ENCODE measurements around the gene SERPINA12. TPM values are rescaled to one million over a fixed set of nuclear protein-coding genes. Genes with fewer than 3 reads are reported as not detected.
A peak's percentile ranks its signal among the peaks of the same experiment; 100 is the strongest.

The SERPINA12 gene
- total RNA-seq, 1 donor from 2014 or later: not detected

GRCh38 chr14:94473666-94474410 is 35.4 kb downstream of the SERPINA12 start:
- FAIRE-seq (no peak), DNase-seq (ENCODE audit: low read depth) (no peak)
- H3K4me3 Mint-ChIP-seq (ENCODE audit: unreplicated experiment): no peak overlapping the region
- TF ChIP-seq CTCF (IDR thresholded peaks at IDR 0.05; ENCODE audit: insufficient read depth, low read depth, low read length): no peak
- TF ChIP-seq EZH2 (IDR thresholded peaks at IDR 0.05; ENCODE audit: insufficient read depth, low read length): no peak
- Histone ChIP-seq H3K27me3 (ENCODE audit: insufficient read depth, low read length) (no peaks in the 10 kb centered on the region), H3K4me1 (ENCODE audit: insufficient read depth, low read length) (peaks cover 31% of the 10 kb centered on the region), H3K36me3 (ENCODE audit: insufficient read depth, low read length) (no peaks in the 10 kb centered on the region), H3K9ac (ENCODE audit: low read length) (peak overlapping the region; percentile 72), H3K27ac (ENCODE audit: low read depth, low read length) (peak overlapping the region; percentile 83), H3K9me3 (ENCODE audit: insufficient read depth, low read depth, low read length) (peaks cover 1% of the 10 kb centered on the region), H3K4me3 (ENCODE audit: insufficient read depth, low read depth, low read length) (no peak overlapping the region), H4K20me1 (ENCODE audit: insufficient read depth, low read length) (no peaks in the 10 kb centered on the region), H3K4me2 (ENCODE audit: low read length) (peak overlapping the region; percentile 47), H2AFZ (ENCODE audit: low read depth, low read length) (no peak overlapping the region), H3K79me2 (ENCODE audit: insufficient read depth, low read length) (no peaks in the 10 kb centered on the region)
- H3K9me3 Mint-ChIP-seq (ENCODE audit: unreplicated experiment): peaks cover 12% of the 10 kb centered on the region
- no peaks in the 10 kb centered on the region for H3K36me3 Mint-ChIP-seq (ENCODE audit: low read depth, unreplicated experiment)
- no peaks in the 10 kb centered on the region for H3K4me1 Mint-ChIP-seq (ENCODE audit: low read depth, unreplicated experiment)
- no peak overlapping the region for H3K27ac Mint-ChIP-seq (ENCODE audit: unreplicated experiment)
- peaks cover 25% of the 10 kb centered on the region for H3K27me3 Mint-ChIP-seq (ENCODE audit: low read depth, unreplicated experiment)

- H3K36me3 Mint-ChIP-seq (ENCODE audit: low read depth, unreplicated experiment): no peaks in the 10 kb centered on the region
- TF ChIP-seq CTCF (IDR thresholded peaks at IDR 0.05; ENCODE audit: insufficient read depth, low read depth, low read length) (no peak), EZH2 (IDR thresholded peaks at IDR 0.05; ENCODE audit: insufficient read depth, low read length) (no peak)
- H3K4me3 ChIP-seq (ENCODE audit: insufficient read depth, low read depth, low read length): no peak overlapping the region
- FAIRE-seq: no peak
- no peaks in the 10 kb centered on the region for H4K20me1 ChIP-seq (ENCODE audit: insufficient read depth, low read length)
- H3K9me3 ChIP-seq (ENCODE audit: insufficient read depth, low read depth, low read length): no peaks in the 10 kb centered on the region
- H3K4me1 Mint-ChIP-seq (ENCODE audit: low read depth, unreplicated experiment): no peaks in the 10 kb centered on the region
- H3K9ac ChIP-seq (ENCODE audit: low read length): no peak overlapping the region
- peaks cover 31% of the 10 kb centered on the region for H3K27me3 Mint-ChIP-seq (ENCODE audit: low read depth, unreplicated experiment)
- no peak overlapping the region for H2AFZ ChIP-seq (ENCODE audit: low read depth, low read length)
- no peak overlapping the region for H3K4me2 ChIP-seq (ENCODE audit: low read length)
- peaks cover 31% of the 10 kb centered on the region for H3K4me1 ChIP-seq (ENCODE audit: insufficient read depth, low read length)
- H3K36me3 ChIP-seq (ENCODE audit: insufficient read depth, low read length): no peaks in the 10 kb centered on the region
- H3K27ac Mint-ChIP-seq (ENCODE audit: unreplicated experiment): no peak overlapping the region
- no peak overlapping the region for H3K4me3 Mint-ChIP-seq (ENCODE audit: unreplicated experiment)
- H3K27ac ChIP-seq (ENCODE audit: low read depth, low read length): no peak overlapping the region
- H3K79me2 ChIP-seq (ENCODE audit: insufficient read depth, low read length): no peaks in the 10 kb centered on the region
- H3K27me3 ChIP-seq (ENCODE audit: insufficient read depth, low read length): no peaks in the 10 kb centered on the region
- DNase-seq (ENCODE audit: low read depth): no peak
- H3K9me3 Mint-ChIP-seq (ENCODE audit: unreplicated experiment): peaks cover 7% of the 10 kb centered on the region
These were observed 36.4 kb downstream of the SERPINA12 start for GRCh38 chr14:94472842-94473241.

GRCh38 chr14:94471045-94471444 is 38.2 kb downstream of the SERPINA12 start:
- Histone ChIP-seq H3K36me3 (ENCODE audit: insufficient read depth, low read length) (no peaks in the 10 kb centered on the region), H3K79me2 (ENCODE audit: insufficient read depth, low read length) (no peaks in the 10 kb centered on the region), H3K4me3 (ENCODE audit: insufficient read depth, low read depth, low read length) (no peak overlapping the region), H4K20me1 (ENCODE audit: insufficient read depth, low read length) (no peaks in the 10 kb centered on the region), H3K4me1 (ENCODE audit: insufficient read depth, low read length) (peaks cover 25% of the 10 kb centered on the region), H3K9me3 (ENCODE audit: insufficient read depth, low read depth, low read length) (peaks cover 1% of the 10 kb centered on the region), H3K4me2 (ENCODE audit: low read length) (no peak overlapping the region), H3K27me3 (ENCODE audit: insufficient read depth, low read length) (peaks cover 2% of the 10 kb centered on the region), H3K27ac (ENCODE audit: low read depth, low read length) (no peak overlapping the region), H3K9ac (ENCODE audit: low read length) (no peak overlapping the region), H2AFZ (ENCODE audit: low read depth, low read length) (no peak overlapping the region)
- no peak overlapping the region for H3K27ac Mint-ChIP-seq (ENCODE audit: unreplicated experiment)
- no peak for TF ChIP-seq CTCF (IDR thresholded peaks at IDR 0.05; ENCODE audit: insufficient read depth, low read depth, low read length)
- TF ChIP-seq EZH2 (IDR thresholded peaks at IDR 0.05; ENCODE audit: insufficient read depth, low read length): no peak
- peaks cover 43% of the 10 kb centered on the region for H3K27me3 Mint-ChIP-seq (ENCODE audit: low read depth, unreplicated experiment)
- DNase-seq (ENCODE audit: low read depth) (no peak), FAIRE-seq (no peak)
- H3K9me3 Mint-ChIP-seq (ENCODE audit: unreplicated experiment): peaks cover 11% of the 10 kb centered on the region
- H3K36me3 Mint-ChIP-seq (ENCODE audit: low read depth, unreplicated experiment): no peaks in the 10 kb centered on the region
- no peaks in the 10 kb centered on the region for H3K4me1 Mint-ChIP-seq (ENCODE audit: low read depth, unreplicated experiment)
- no peak overlapping the region for H3K4me3 Mint-ChIP-seq (ENCODE audit: unreplicated experiment)
